Skeletal muscle satellite cell (primary cell): Measurements from ENCODE around the gene DOCK9.

Experiments used
- H3K27me3 ChIP-seq: 2 replicates; pipeline ENCODE4 v1.7.0; 2013; ENCODE audit warnings: low read length; ENCODE audit not compliant: control insufficient read depth, insufficient read depth
- H3K36me3 ChIP-seq: 2 replicates; pipeline ENCODE4 v1.7.0; 2013; ENCODE audit warnings: mild to moderate bottlenecking, control low read depth, low read length; ENCODE audit not compliant: insufficient read depth
- H3K4me1 ChIP-seq: 2 replicates; pipeline ENCODE4 v1.7.0; 2013; ENCODE audit warnings: low read length; ENCODE audit not compliant: control insufficient read depth, insufficient read depth
- H3K4me2 ChIP-seq: 2 replicates; pipeline ENCODE4 v1.7.0; 2013; ENCODE audit warnings: mild to moderate bottlenecking, low read length
- H3K4me3 ChIP-seq: 2 replicates; pipeline ENCODE4 v1.7.0; 2013; ENCODE audit warnings: low read length
- H3K9ac ChIP-seq: 2 replicates; pipeline ENCODE4 v1.7.0; 2013; ENCODE audit warnings: mild to moderate bottlenecking, low read depth, low read length, moderate library complexity
- H3K9me3 ChIP-seq: replicated peaks from 2 replicates; pipeline ENCODE4 v1.7.0; 2013; ENCODE audit warnings: mild to moderate bottlenecking, control low read depth, low read length

The DOCK9 gene

GRCh38 chr13:98810746-98811145 is 167.1 kb downstream of the DOCK9 start:
- Histone ChIP-seq H3K9ac (no peak overlapping the region), H3K4me1 (no peaks in the 10 kb centered on the region), H3K4me2 (no peak overlapping the region), H3K27me3 (no peaks in the 10 kb centered on the region), H3K9me3 (no peaks in the 10 kb centered on the region), H3K36me3 (peaks cover 7% of the 10 kb centered on the region), H3K4me3 (no peak overlapping the region)

GRCh38 chr13:98809345-98809777 is 168.5 kb downstream of the DOCK9 start:
- no peaks in the 10 kb centered on the region for H3K27me3 ChIP-seq
- H3K4me2 ChIP-seq, result no peak overlapping the region
- H3K9me3 ChIP-seq, result no peaks in the 10 kb centered on the region
- no peaks in the 10 kb centered on the region for H3K4me1 ChIP-seq
- H3K4me3 ChIP-seq, result no peak overlapping the region
- no peak overlapping the region for H3K9ac ChIP-seq
- peaks cover 13% of the 10 kb centered on the region for H3K36me3 ChIP-seq

- no peaks in the 10 kb centered on the region for H3K4me1 ChIP-seq
- no peak overlapping the region for H3K9ac ChIP-seq
- H3K4me3 ChIP-seq, result no peak overlapping the region
- H3K36me3 ChIP-seq, result peaks cover 13% of the 10 kb centered on the region
- H3K4me2 ChIP-seq, result no peak overlapping the region
- no peaks in the 10 kb centered on the region for H3K9me3 ChIP-seq
- no peaks in the 10 kb centered on the region for H3K27me3 ChIP-seq
Measured at GRCh38 chr13:98807774-98808173, 170.1 kb downstream of the DOCK9 start.

GRCh38 chr13:98804336-98804855 is 173.5 kb downstream of the DOCK9 start:
- Histone ChIP-seq H3K36me3 (peaks cover 13% of the 10 kb centered on the region), H3K27me3 (no peaks in the 10 kb centered on the region), H3K9me3 (no peaks in the 10 kb centered on the region), H3K9ac (no peak overlapping the region), H3K4me1 (no peaks in the 10 kb centered on the region), H3K4me3 (no peak overlapping the region), H3K4me2 (no peak overlapping the region)

DNA sequence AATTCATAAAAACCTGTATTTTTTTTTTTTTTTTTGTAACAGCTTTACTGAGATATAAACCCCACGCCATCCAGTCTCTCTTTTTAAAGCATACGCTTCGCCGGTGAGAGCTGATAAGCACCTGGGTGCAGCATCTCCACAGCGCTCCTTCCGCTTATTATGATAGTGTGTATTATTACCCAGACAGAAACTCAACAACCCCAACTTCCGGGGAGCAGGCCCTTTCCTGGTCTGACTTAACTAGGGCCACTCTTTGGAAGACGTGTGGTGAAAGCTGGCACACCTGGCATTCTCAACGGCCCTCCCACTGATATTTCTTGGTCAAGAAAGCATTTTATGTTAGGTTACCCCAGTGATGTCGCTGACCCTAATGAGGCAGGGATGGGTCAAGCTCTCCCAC is 173.9 kb downstream of the DOCK9 start:
- Histone ChIP-seq H3K9ac (no peak overlapping the region), H3K36me3 (peaks cover 11% of the 10 kb centered on the region), H3K9me3 (no peaks in the 10 kb centered on the region), H3K4me2 (no peak overlapping the region), H3K27me3 (no peaks in the 10 kb centered on the region), H3K4me1 (no peaks in the 10 kb centered on the region), H3K4me3 (no peak overlapping the region)

GRCh38 chr13:98803111-98803561 is 174.7 kb downstream of the DOCK9 start:
- Histone ChIP-seq H3K36me3 (peaks cover 15% of the 10 kb centered on the region), H3K27me3 (no peaks in the 10 kb centered on the region), H3K4me3 (no peak overlapping the region), H3K9ac (no peak overlapping the region), H3K4me2 (no peak overlapping the region), H3K9me3 (no peaks in the 10 kb centered on the region), H3K4me1 (peaks cover 4% of the 10 kb centered on the region)

DNA sequence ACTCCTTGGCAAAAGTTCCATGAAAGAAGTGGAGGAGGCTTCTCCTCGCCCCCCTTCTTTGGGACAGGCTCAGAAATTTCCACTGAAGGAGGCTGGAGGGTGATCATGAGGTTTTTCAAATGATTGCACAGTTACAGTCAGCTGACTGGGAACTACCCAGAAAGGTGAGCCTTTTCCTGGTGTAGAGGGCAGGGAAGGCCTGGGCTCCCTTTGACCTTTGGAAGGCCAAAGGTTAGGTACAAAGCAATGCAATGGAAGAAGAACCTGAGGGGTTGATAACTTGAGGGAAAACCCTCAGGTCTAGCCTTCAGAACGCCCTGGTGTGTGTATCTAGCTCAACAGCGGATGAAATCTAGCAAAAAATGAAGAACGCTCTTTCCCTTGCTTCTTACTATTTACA is 175.3 kb downstream of the DOCK9 start:
- Histone ChIP-seq H3K4me2 (no peak overlapping the region), H3K9ac (no peak overlapping the region), H3K4me1 (peaks cover 4% of the 10 kb centered on the region), H3K36me3 (peaks cover 18% of the 10 kb centered on the region), H3K4me3 (no peak overlapping the region), H3K9me3 (no peaks in the 10 kb centered on the region), H3K27me3 (no peaks in the 10 kb centered on the region)

DNA sequence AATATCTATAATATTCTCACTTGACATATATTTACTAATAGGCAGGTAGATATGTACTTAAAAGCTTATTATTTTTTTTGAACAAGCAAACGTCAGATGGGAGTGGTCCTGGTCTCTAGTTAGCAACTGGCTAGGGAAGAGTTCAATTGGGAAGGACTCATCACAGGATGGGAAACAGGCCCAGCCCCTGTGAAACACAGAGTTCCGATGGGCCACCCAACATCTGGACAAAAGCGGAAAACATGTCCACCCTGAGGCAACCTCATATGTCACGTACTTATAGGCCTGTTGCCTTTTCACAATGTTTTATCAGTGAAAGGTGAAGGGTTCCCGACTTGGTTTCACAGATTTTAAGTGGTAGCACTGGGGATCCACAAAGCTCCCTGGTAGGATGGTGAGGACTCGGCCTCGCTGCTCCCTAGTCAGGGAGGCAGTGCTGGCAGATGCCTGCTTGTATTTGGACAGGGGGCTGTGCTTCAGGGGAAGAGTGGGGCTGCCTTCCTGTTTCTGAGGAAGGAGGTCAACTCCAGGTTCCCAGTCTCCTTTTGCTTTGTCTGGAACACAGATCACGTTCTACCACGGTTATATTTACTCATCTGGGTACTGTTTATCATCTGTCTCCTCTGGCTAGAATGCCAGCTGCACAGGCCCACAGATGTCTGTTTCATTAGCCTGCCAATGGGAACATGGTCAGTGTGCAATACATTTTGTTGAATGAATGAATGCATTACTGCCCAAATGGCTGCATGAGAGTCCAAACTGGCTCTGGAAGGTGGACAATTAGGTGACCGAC is 176.0 kb downstream of the DOCK9 start:
- H3K9ac ChIP-seq, result no peak overlapping the region
- H3K4me3 ChIP-seq, result no peak overlapping the region
- no peaks in the 10 kb centered on the region for H3K9me3 ChIP-seq
- peaks cover 22% of the 10 kb centered on the region for H3K36me3 ChIP-seq
- H3K27me3 ChIP-seq, result no peaks in the 10 kb centered on the region
- H3K4me2 ChIP-seq, result no peak overlapping the region
- peaks cover 4% of the 10 kb centered on the region for H3K4me1 ChIP-seq

- Histone ChIP-seq H3K9ac (no peak overlapping the region), H3K4me1 (peaks cover 4% of the 10 kb centered on the region), H3K4me3 (no peak overlapping the region), H3K36me3 (peaks cover 23% of the 10 kb centered on the region), H3K4me2 (no peak overlapping the region), H3K9me3 (no peaks in the 10 kb centered on the region), H3K27me3 (no peaks in the 10 kb centered on the region)
Measured at GRCh38 chr13:98800078-98800477, 177.8 kb downstream of the DOCK9 start.

- Histone ChIP-seq H3K27me3 (no peaks in the 10 kb centered on the region), H3K36me3 (peaks cover 17% of the 10 kb centered on the region), H3K4me3 (no peak overlapping the region), H3K9me3 (no peaks in the 10 kb centered on the region), H3K9ac (no peak overlapping the region), H3K4me2 (no peak overlapping the region), H3K4me1 (peaks cover 4% of the 10 kb centered on the region)
Measured at GRCh38 chr13:98798849-98799645, 178.8 kb downstream of the DOCK9 start.

GRCh38 chr13:98797456-98797855 is 180.4 kb downstream of the DOCK9 start:
- peaks cover 4% of the 10 kb centered on the region for H3K4me1 ChIP-seq
- H3K9me3 ChIP-seq, result no peaks in the 10 kb centered on the region
- no peak overlapping the region for H3K4me3 ChIP-seq
- no peak overlapping the region for H3K4me2 ChIP-seq
- no peak overlapping the region for H3K9ac ChIP-seq
- H3K36me3 ChIP-seq, result peaks cover 20% of the 10 kb centered on the region
- H3K27me3 ChIP-seq, result no peaks in the 10 kb centered on the region
